ENCODE results near the gene SNRPD3.

SNRPD3 gene

GRCh38 chr22:24518771-24519485 lies 36.9 kb upstream of the SNRPD3 start:
- DNase-seq (ENCODE audit: low spot score), result no peak
- no peak for TF ChIP-seq CTCF (conservative IDR thresholded peaks at IDR 0.05; ENCODE audit: low read depth)
- POLR2A ChIA-PET (ENCODE audit: low non-redundant PET), result no interaction called here
- CTCF ChIA-PET, result interaction anchor here (0.5 kb wide), 1 partner anchor 56 kb away, joined by 3 read pairs; no protein-coding TSS in a partner anchor
- H3K27ac ChIP-seq, result no peak overlapping the region

GRCh38 chr22:24519496-24519895 lies 36.3 kb upstream of the SNRPD3 start:
- CTCF ChIA-PET, result no interaction called here
- H3K27ac ChIP-seq, result no peak overlapping the region
- no peak for DNase-seq (ENCODE audit: low spot score)
- POLR2A ChIA-PET (ENCODE audit: low non-redundant PET), result no interaction called here
- no peak for TF ChIP-seq CTCF (conservative IDR thresholded peaks at IDR 0.05; ENCODE audit: low read depth)

GRCh38 chr22:24521791-24522245 lies 34.0 kb upstream of the SNRPD3 start:
- ChIA-PET CTCF (interaction anchor here (0.6 to 1.5 kb wide), 5 partner anchors 61 to 189 kb away, joined by 3 to 6 read pairs (median 3); no protein-coding TSS in a partner anchor), POLR2A (ENCODE audit: low non-redundant PET) (no interaction called here)
- TF ChIP-seq CTCF (conservative IDR thresholded peaks at IDR 0.05; ENCODE audit: low read depth), result peak; percentile 70
- DNase-seq (ENCODE audit: low spot score), result peak; percentile 88
- H3K27ac ChIP-seq, result peak overlapping the region; percentile 46; the same call in 1 of the 2 replicates

- ChIA-PET POLR2A (ENCODE audit: low non-redundant PET) (no interaction called here), CTCF (interaction anchor here (0.6 kb wide), 1 partner anchor 19 kb away, joined by 3 read pairs; no protein-coding TSS in a partner anchor)
- H3K27ac ChIP-seq, result no peak overlapping the region
- TF ChIP-seq CTCF (conservative IDR thresholded peaks at IDR 0.05; ENCODE audit: low read depth), result no peak
- DNase-seq (ENCODE audit: low spot score), result no peak
Observed at GRCh38 chr22:24523873-24524272, 31.9 kb upstream of the SNRPD3 start.

- DNase-seq (ENCODE audit: low spot score), result peak; percentile 60
- POLR2A ChIA-PET (ENCODE audit: low non-redundant PET), result no interaction called here
- peak; percentile 86 for TF ChIP-seq CTCF (conservative IDR thresholded peaks at IDR 0.05; ENCODE audit: low read depth)
- CTCF ChIA-PET, result interaction anchor here (0.6 to 0.7 kb wide), 2 partner anchors 147 to 494 kb away, joined by 3 read pairs; no protein-coding TSS in a partner anchor
- H3K27ac ChIP-seq, result no peak overlapping the region
Observed at GRCh38 chr22:24525416-24526037, 30.3 kb upstream of the SNRPD3 start.

- DNase-seq (ENCODE audit: low spot score), result no peak
- POLR2A ChIA-PET (ENCODE audit: low non-redundant PET), result no interaction called here
- H3K27ac ChIP-seq, result no peak overlapping the region
- TF ChIP-seq CTCF (conservative IDR thresholded peaks at IDR 0.05; ENCODE audit: low read depth), result no peak
- CTCF ChIA-PET, result interaction anchor here (0.6 kb wide), 1 partner anchor 495 kb away, joined by 3 read pairs; no protein-coding TSS in a partner anchor
Observed at GRCh38 chr22:24526191-24526590, 29.6 kb upstream of the SNRPD3 start.
